ENCODE measurements around the gene ASPSCR1. TPM values are rescaled to one million over a fixed set of nuclear protein-coding genes. Genes with fewer than 3 reads are reported as not detected.

ASPSCR1 gene
- total and polyA plus RNA-seq, 2 of the 13 experiments (the other 11 are each of a cell fraction or from before 2014, with no cell fraction given), result 274 to 314 TPM

- no peak for TF ChIP-seq ZNF253 (CRISPR knock-in tag; IDR thresholded peaks at IDR 0.05; ENCODE audit: borderline replicate concordance)
- TF ChIP-seq HDAC2 (CRISPR knock-in tag; IDR thresholded peaks at IDR 0.05), result peak; percentile 69; the same call in 1 of the 2 replicates
- no peak for TF ChIP-seq NFATC3 (CRISPR knock-in tag; IDR thresholded peaks at IDR 0.05)
- no peak for TF ChIP-seq THAP11 (CRISPR knock-in tag; IDR thresholded peaks at IDR 0.05)
- 0 out of 2 replicates have a peak, but pooled peaks have one; percentile 26 for TF ChIP-seq BCL6 (CRISPR knock-in tag; IDR thresholded peaks at IDR 0.05)
- no peak; the same call in 1 of the 2 replicates for TF ChIP-seq ZNF768 (CRISPR knock-in tag; IDR thresholded peaks at IDR 0.05)
- no peak for TF ChIP-seq MAFG (CRISPR knock-in tag; IDR thresholded peaks at IDR 0.05)
- TF ChIP-seq SNRNP70 (IDR thresholded peaks at IDR 0.05; ENCODE audit: low read depth, low read length), result no peak
- no peak for TF ChIP-seq RFX5 (IDR thresholded peaks at IDR 0.05; ENCODE audit: low read depth, low read length)
- no peak for TF ChIP-seq ZMYM2 (CRISPR knock-in tag; IDR thresholded peaks at IDR 0.05)
- TF ChIP-seq TOPORS (CRISPR knock-in tag; IDR thresholded peaks at IDR 0.05), result no peak
- peak; percentile 77 for TF ChIP-seq RBM22 (optimal IDR thresholded peaks at IDR 0.05; ENCODE audit: low read length)
- no peak for TF ChIP-seq TIGD3 (CRISPR knock-in tag; IDR thresholded peaks at IDR 0.05; ENCODE audit: borderline replicate concordance)
- TF ChIP-seq CHD2 (IDR thresholded peaks at IDR 0.05; ENCODE audit: low read depth, low read length), result no peak
- TF ChIP-seq POLR2A (IDR thresholded peaks at IDR 0.05; ENCODE audit: insufficient read depth in 1 of 2, low read depth in 2 of 2, low read length in 2 of 2), result no peak
- TF ChIP-seq PATZ1 (CRISPR knock-in tag; IDR thresholded peaks at IDR 0.05), result peak; percentile 44
- no peak for TF ChIP-seq SATB2 (CRISPR knock-in tag; IDR thresholded peaks at IDR 0.05)
- TF ChIP-seq ZNF318 (CRISPR knock-in tag; IDR thresholded peaks at IDR 0.05), result 0 out of 2 replicates have a peak, but pooled peaks have one; percentile 22
- TF ChIP-seq SIX1 (CRISPR knock-in tag; IDR thresholded peaks at IDR 0.05; ENCODE audit: borderline replicate concordance), result no peak
Measured at GRCh38 chr17:81964081-81964849, 13.2 kb upstream of the ASPSCR1 start (continued).
